Spleen (tissue), 7 donors: Measurements from ENCODE around the gene NHERF1.

Experiments used
- CTCF ChIP-seq, 11 experiments: fragments of 200-600 bp in 7 of 11; fragments of 450-650 bp in 4 of 11; sonication (generic) in 4 of 11; IDR thresholded peaks in 8 of 11; conservative IDR thresholded peaks in 3 of 11; 1 replicate in 7 of 11; 2 replicates in 4 of 11; pipeline versions ENCODE4 v1.4.0 to v1.8.0; 2016 to 2021; ENCODE audit warnings: antibody characterized with exemption in 11 of 11, inconsistent platforms in 4 of 11, mild to moderate bottlenecking in 1 of 11
- POLR2A ChIP-seq, 3 donors: fragments of 450-650 bp; IDR thresholded peaks; one replicate each; pipeline ENCODE4 v1.5.1; 2017; ENCODE audit warnings: antibody characterized with exemption in 3 of 3, mild to moderate bottlenecking in 1 of 3
- POLR2AphosphoS5 ChIP-seq, 3 donors: sonication (generic); formaldehyde crosslinking; IDR thresholded peaks; one replicate each; pipeline ENCODE4 v1.5.1; 2017; ENCODE audit warnings: antibody characterized with exemption in 3 of 3
- donor health status: DM: no; HTN: no; CAD: no; lungs with moderate emphysema.
- donor health status: DM: no; HTN: no; CAD: no.
- donor health status: DM: no; HTN: no; CAD: no.

- TF ChIP-seq CTCF (IDR thresholded peaks at IDR 0.05 in 8 of 11, conservative IDR thresholded peaks at IDR 0.05 in 3 of 11): no peak
- TF ChIP-seq POLR2A (IDR thresholded peaks at IDR 0.05): no peak
- TF ChIP-seq POLR2AphosphoS5 (IDR thresholded peaks at IDR 0.05): no peak
Observed at GRCh38 chr17:74752415-74752814, 4.0 kb downstream of the NHERF1 start.
